ENCODE measurements around the gene TRPM2.
A peak's percentile ranks its signal among the peaks of the same experiment; 100 is the strongest.

Gene TRPM2

GRCh38 chr21:44418108-44418875, 64.9 kb downstream of the TRPM2 start:
- no peak for DNase-seq

- no peak for DNase-seq
Observed at GRCh38 chr21:44418876-44419230, 65.4 kb downstream of the TRPM2 start.

- no peak for DNase-seq
Observed at GRCh38 chr21:44419679-44420078, 66.3 kb downstream of the TRPM2 start.

DNA sequence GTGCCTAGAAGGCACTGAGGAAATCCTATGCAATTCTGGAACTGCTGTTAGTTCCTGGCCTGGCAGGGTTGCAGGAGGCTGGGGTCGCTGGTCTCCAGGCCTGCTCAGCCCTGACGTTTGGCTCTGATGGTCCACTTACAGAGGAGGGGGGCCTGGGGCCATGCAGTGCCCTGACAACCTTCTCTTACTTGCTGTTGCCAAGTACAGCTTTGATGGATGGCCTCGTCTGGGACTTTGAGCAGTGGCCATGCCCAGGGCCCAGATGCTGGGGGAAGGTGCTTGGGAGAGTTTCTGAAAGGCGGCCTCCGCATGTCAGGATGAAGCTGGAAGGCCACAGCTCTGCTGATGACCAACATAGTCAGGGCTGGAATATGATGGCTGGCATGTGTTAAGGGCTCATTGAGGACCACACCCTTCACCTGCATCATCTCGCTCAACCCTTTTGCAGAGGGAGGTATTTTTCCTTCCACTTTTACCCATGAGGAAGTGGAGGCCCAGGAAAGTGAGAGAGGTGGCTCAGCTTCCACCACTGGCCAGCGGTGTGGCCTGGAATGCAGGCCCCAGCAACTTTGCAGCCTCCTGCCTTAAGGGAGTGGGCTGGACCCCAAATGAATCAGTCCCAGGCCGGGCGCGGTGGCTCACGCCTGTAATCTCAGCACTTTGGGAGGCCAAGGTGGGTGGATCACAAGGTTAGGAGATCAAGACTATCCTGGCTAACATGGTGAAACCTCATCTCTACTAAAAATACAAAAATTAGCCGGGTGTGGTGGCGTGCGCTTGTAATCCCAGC, 67.2 kb downstream of the TRPM2 start:
- DNase-seq: no peak

DNA sequence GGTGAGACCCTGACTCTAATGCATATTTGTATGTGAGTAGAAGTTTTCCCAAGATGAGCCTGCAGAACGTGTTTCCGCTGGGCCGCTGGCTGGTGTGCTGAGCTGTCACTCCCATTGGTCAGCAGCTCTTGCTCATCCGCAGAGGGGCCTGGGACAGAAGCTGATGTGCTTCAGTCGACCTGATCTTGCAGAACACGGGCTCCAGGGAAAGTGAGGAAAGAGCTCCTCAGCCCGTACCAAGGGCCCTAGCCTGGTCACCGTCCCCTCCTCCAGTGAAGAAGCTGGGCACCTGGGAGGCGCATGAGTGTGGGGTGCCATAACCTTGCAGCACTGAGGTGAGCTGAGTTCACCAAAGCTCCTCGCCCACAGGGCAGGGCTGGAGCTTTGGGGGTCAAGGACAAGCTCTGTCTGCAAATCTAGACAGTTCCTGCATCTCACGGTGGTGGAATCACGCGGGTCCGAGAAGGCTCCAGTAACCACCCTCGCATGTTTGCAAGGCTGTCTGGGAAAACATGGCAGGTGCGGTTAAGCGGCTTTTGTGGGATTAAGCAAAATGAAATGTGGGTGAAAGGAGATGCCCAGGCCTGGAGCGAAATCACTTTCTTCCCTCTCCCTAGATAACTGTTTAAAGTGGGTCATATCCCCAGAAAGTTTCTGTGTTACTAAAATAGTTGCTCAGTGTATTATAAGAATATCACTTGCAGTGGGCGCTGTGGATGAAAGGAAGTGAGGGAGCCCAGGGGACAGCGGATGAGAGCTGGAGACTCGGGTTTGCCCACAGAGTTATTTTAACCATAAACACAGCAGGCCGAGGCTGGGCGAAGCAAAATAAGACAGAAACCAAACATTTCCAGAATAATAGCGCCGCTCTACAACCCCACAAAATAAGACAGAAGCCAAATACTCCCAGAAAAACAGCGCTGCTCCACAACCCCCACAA, 68.8 kb downstream of the TRPM2 start:
- no peak for DNase-seq

DNA sequence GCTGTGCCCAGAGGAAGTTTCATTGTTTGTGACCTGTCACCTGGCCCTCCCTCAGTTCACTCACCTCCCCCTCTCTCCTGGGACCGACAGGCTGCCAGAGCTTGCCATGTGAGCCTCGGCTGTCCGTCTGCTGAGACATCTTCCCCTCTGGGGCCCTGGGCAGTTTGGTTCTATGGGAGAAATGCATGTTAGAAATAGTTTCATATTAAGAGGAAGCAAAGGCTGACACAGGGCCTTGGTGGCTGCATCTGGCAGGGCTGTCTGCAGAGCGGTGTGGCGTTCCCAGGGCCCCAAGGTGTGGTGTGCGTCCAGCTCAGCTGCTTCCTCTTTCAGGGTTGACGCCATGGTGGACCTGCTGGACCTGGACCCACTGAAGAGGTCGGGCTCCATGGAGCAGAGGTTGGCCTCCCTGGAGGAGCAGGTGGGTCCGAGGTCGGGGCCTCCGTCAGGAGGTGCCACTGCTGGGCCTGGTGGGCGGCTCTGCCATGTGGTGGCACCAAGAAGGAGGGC, 69.9 kb downstream of the TRPM2 start:
- DNase-seq: no peak

GRCh38 chr21:44423941-44424607, 70.7 kb downstream of the TRPM2 start:
- DNase-seq: no peak

DNA sequence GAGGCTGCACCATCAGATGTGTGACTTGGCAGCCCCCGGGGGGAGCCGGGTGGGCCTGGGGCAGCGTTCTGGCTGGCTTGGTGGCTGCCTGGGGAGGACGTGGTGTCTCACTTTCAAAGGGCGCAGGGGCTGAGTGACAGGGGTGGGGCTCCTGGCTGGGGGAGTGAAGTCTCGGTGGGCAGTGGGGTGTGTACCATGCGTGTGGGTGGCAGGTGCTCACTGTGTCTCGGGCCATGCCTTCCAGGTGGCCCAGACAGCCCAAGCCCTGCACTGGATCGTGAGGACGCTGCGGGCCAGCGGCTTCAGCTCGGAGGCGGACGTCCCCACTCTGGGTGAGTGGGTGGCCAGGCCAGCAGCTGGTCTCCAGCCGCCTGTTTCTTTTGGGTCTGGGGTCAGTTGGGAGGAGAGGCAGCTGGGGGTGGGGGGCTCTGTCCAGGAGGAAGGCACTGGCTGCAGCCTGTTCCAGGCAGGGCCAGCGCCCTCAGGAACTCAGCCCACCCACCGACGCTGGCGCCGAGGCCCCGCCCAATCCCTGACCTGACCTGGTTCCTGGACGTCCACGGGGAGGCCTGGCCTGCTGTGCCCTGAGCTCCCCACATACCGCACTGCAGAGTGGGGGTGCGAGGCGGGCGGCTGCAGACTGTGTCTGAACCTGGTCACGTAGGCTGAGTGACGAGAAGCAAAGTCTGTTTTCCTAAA, 71.3 kb downstream of the TRPM2 start:
- no peak for DNase-seq

GRCh38 chr21:44425307-44425894, 72.0 kb downstream of the TRPM2 start:
- no peak for DNase-seq

DNA sequence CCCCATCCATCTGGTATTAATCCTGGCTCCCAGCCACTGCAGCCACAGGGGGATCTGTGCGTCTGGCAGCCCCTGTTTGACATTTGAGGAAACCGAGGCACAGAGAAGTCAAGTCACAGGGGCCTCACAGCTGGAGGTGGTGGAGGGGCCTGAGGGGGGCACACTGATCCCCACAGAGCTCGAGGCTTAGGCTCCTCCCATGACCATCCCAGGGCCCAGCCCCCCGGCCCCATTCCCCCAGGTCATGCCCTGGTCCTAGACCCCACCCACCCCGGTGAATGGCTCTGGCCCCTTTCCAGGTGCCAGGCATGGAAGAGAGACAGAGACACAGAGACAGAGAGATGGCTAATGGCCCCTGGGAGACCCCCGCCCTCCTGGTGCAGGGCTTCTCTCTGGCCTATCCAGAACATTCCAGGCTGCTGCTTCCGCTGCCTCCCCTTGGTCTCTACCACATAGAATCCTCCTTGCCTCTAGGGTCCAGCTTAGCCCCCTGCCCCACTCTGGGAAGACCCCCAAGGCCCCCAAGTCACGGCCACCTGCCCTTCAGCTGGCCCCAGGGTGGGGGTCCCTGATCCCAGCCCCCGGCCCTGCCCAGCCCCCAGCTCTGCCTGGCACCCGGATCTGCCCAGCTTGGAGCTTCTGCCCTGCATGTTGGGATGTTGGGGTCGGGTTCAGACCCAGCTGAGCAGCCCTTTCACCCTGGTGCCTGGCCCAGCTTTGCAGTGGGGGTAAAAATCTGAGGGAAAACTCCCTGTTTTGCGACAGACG, 72.7 kb downstream of the TRPM2 start:
- no peak for DNase-seq

GRCh38 chr21:44426663-44427191, 73.3 kb downstream of the TRPM2 start:
- no peak for DNase-seq

DNA sequence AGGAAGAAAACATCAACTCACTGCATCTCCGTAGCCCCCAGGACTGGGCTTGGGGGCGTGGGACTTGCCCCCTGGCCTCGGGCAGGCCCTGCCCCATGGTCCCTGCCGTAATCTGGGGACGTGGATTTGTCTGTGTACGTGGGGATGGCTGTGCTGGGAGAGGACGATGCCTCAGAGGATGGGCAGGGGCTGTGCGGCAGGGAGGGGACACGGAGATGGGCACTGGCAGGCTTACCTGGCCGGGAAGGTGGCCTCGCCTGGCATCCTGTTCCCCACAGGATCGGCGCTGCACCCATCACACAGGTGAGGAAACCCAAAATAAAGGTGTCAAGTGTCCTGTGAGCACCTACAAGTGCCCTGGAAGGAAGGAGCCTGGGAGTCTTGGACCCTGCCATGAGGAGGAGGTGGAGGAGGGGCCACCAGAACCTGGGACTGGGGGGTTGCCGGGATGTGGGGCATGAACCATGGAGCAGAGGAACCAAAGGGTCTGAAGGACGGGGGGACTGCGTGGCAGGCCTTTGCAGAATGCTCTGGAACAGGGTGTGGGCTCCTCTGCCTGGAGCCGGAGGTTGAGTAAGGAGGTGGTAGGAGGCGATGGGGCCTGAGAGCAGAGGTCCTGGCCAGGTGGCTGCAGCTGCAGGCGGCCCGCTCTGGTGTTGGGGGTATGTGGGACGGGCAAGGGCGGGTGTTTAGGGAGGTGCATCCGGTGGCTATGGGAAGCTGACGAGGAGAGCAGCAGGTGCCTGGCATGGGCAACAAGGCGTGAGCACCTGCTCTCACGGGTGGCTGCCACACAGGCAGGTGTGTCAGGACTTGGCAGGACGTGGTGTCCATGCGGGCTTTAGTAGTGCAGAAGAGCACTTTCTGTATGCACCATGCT, 74.1 kb downstream of the TRPM2 start:
- DNase-seq: no peak

DNA sequence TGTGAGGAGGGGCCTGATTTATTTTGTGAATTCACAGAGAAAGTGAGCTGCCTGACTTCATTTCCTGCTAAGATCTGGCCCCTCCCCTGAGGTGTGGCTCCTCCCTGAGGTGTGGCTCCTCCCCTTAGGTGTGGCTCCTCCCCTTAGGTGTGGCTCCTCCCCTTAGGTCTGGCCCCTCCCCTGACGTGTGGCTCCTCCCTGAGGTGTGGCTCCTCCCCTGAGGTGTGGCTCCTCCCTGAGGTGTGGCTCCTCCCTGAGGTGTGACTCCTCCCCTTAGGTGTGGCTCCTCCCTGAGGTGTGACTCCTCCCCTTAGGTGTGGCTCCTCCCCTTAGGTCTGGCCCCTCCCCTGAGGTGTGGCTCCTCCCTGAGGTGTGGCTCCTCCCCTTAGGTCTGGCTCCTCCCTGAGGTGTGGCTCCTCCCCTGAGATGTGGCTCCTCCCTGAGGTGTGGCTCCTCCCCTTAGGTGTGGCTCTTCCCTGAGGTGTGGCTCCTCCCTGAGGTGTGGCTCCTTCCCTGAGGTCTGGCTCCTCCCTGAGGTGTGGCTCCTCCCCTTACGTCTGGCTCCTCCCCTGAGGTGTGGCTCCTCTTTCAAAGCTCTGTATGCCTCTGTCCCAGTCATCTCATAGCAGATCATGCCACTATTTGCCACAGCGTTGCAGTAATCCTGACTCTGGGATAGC, 75.0 kb downstream of the TRPM2 start:
- peak; percentile 73 for DNase-seq

DNA sequence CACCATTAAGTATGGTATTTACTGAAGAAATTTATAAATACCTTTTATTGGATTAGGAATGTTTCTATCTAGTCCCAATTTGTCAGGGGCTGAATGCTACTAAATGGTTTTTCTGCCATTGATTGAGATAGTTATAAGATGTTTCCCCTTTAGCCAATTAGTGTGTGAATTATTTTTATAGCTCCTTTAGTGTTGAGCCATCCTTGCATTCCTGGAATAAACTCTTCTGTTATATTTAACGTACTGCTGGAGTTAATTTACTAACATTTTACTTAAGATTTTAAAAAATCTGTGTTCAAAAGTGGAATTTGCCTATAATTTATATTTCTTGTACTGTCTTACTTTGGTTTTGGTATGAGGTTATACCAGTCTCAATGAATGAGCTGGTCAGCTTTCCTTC, 76.5 kb downstream of the TRPM2 start:
- no peak for DNase-seq

- DNase-seq: no peak
Observed at GRCh38 chr21:44431300-44431699, 77.9 kb downstream of the TRPM2 start.

DNA sequence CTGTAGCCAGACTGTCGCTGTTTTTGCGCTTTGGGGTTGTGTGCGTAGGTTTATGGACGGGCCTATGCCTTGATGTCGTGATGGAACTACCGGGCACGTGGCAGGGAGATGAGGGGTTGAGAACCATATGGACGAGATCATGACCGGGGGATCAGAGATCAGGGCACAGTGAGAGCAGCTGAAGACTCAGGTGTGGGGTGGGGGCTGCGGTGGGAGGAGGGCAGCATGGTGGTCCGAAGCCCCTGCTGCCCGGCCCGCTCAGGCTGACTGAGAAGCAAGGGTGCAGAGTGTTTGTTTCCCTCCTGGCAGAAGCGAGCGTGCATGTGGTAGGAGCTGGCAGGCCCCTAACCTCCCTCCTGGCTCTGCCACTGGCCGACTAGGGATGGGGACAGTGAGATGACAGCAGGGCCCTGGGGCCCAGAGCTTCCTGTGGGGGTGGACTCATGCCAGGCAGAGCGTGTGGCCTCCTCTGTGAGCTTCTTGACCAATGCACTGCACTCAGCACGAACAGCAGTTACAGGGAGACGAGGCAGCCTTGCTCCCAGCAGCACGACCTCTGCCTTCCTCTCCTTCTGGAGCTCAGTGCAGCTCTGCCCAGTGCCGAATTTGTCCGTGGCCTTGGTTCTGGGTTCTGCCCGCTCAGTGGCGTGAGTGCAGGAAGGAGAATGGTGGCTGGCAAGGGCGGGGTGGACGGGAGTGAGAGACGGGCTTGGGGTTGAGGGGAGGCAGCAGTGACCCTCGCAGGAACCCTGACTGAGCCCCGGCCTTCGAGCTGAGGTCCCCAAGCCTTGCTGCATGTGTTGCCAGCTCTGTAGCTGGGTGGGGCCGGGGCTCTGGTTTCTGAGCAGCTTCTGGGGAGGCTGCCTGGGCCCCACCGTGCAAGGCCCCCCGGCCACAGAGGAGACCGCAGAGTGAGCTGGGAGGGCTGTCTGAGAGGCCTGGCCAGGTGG, 79.7 kb downstream of the TRPM2 start:
- DNase-seq: no peak

DNA sequence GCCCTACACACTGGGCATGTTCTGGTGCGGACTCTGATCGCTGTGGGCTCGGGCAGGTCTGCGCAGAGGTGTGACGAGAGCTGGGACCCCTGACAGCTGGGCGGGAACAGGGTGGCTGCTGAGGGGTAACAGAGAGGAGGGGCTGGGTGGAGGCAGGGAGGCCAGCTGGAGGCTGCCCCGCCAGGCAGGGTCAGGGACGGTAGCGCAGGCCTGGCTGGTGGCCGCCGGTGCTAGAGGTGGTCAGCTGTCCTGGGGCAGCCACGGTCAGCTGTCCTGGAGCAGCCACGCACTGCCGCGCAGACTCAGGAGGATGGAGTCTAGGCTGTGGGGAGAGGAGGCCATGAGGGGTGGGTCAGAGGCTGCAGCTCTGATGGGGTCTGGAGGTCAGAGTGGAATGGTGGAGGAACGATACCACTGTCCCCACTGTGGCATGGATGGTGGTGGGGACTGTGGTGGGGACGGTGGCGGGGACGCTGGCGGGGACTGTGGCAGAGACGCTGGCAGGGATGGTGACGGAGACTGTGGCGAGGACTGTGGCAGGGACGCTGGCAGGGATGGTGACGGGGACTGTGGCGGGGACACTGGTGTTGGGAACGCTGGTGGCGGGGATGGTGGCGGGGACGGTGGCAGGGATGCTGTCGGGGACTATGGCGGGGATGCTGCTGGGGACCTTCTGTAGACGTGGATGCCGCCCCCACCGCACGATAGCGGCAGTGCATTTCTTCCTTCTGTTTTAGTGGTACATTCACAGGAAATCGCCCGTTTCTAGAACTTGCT, 80.6 kb downstream of the TRPM2 start:
- no peak for DNase-seq
